NCI-H82 treated with DMSO at 0.1 percent for 48 hours (cell line): ENCODE measurements around the gene CARD10.

Experiments
- DNase-seq: peaks from one replicate; lab custom pipeline; 2025; ENCODE audit not compliant: unreplicated experiment; lab: John Stamatoyannopoulos, UW

The CARD10 gene

DNA sequence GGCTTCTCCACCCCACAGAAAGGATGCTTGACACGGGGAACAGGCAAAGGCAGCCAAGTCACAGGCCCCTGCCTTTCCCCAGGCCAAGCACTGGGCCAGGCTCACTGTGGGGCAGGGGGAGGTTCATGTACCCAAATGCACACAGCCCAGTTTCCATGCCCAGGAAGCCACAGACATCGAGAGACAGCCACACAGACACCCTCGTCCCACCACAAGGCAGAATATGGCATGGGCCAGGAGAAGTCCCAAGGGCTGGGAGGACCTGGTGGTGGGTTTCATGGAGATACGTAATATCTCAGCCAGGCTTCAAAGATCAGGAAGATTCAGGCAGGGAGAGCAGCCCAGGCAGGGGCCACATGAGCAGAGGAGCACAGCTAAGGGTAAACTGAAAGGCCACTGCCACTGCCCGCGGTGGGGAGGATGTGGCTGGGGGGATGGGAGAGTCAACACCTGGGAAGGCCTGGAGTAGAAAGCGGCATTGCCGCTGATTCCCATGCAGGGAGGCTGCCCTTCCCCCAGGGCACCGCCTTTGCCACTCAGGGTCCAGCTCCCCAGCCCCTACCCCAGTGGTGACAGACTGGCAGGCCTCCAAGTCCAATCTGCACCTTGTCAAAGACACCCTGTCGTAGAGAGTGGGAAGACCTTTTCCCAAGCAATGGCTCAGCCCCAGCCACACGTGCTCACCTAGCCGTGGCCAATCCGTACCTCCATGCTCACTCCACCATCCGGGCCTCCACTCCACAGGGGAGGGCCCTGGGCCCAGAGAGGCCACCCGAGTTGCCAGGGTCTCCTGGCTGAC, 30.7 kb downstream of the CARD10 start:
- DNase-seq, result no peak

DNA sequence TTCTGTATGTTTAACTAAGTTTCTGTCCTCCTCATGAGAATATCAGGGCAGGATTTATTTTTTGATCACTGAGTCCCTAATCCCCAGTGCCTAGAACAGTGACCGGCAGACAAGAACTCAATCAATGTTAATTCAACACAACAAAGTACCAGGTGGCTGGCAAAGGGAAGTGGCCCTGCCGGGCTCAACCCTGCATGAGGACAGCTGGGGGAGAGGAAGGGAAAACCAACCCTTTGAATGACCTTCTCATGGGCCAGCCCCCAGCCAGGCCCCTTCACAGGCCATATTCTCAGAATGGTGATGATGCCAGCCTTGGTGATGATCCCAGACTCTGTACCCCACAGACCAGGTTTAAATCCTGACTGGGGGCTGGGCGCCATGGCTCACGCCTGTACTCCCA, 31.6 kb downstream of the CARD10 start:
- DNase-seq, result no peak

DNA sequence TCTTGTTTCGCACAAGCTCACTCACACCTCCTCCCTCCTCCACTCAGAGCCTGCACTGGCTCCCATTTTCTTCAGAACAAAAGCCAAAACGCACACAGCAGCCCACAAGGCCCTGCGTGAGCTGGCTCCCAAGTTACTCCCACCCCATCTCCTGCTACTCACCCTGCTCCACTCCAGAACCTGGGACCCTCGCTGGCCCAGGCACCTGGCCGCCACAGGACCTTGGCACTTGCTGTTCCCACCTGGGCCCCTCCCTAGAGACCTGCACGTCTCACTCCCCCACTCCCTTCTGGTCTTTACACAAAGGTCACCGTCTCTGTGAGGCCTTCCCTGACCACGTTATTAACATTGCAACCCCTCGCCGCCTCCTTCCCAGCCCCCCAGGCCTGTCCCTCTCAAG, 32.1 kb downstream of the CARD10 start:
- no peak for DNase-seq

DNA sequence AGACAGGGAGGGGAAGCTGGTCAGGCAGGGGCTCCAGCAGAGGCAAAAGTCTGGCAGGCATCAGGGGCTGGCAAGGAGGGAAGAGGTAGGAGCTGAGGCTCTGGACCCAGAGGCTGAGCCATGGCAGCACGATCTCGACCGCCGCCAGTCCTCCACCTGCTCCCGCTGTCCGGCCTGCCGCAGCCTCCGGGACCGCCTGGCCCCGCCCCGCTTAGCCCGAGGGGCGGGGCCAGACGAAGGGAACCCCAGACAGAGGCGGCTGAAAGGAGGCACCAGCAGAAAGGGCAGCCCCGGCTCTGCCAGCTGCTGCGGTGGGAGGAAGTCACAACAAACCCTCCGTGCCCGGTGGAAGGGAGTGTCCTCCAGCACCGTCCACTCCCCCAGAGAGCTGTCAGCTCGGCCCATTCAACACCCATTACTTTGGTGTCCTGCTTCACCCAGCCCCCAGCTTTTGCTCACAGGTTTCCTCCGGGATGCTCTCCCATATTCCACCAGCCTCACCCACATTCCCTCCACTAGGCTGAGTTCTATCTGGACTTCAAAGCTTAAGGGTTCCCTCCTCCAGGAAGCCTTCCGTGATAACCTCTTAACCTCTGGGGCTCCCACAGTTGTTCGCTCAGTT, 32.9 kb downstream of the CARD10 start, which contains the start of gene MFNG:
Gene MFNG, minus strand, starts transcription at position 161 of the 622 bp plus-strand sequence. CDS start 207 bp downstream, outside the sequence.
- DNase-seq, result peak; percentile 22

DNA sequence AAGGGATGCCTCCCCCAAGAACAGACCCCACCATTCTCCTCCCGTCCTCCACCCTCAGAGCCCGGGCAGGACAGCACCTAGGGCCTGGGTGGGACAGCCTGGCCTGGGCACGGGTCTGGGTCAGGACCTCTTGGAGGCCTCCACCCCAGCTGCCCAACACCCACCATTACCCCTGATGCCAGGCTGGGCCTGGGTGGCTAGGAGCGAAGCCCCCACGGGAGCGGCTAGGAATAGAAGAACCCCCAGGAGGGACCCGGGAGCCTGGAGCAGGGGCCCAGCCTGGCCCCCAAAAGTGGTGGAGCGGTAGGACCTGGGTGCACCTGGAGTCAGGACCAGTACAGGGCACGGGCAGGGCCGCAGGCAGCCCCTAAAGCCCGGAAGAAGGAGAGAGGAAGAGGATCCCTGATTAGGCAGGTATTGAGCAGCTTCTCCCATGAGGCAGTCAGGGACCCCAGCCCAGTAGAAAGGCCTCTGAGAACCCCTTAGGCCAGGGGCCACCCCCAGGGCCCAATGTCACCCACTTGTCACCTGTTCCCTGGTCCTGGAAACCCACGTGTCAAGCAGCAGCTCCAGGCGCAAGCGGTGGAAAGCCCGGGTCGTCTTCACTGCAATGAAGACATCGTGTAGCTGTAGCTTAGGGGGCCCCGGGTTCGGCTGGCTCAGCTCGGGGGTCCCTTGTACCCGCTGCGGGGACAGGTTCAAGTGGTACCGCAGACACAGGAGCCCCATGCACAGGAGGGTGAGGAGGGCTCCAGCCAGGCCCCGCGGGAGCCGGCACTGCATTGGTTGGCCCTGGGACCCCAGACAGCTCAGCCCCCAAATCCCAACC, 33.6 kb downstream of the CARD10 start:
- no peak for DNase-seq

DNA sequence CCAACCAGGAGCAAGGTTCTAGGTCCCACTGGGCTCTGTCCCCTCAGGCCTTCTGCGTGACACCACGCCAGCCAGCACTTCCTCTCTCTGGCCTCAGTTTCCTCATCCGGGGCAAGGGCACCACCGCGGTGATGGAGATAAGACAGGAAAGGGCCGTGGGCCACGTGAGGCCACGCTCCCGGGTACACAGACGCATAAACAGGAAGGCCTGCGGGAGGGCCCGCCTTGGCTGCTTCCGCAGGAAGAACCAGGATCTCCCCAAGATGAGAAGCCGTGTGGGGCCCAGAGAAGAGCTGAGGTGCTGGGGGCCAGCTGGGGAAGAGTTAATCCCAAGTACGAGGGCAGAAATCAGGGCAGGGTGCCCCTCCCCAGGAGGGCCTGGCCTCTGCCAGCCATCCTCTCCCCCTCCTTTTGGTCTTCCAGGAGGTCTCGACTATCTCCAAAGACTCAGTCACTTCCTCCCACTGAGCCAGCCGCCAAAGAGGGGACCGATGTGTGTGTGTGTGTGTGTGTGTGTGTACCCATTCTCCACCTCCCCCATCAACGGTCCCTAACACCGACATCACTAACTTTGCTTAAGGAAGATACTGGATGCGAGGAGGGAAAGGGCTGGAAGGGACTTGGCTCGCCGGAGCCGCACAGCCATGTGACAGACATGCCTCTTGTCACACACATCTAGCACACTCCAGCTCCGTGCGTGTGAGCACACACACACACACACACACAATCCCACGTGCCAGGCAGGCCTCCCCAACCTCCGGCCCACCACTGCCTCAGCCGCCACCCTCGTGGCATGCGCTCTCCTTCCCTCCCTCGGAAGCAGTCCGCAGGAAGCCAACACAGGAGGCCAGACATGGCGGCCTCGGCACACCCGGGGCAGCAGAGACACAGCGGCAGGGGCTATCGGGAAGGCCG, 34.5 kb downstream of the CARD10 start:
- DNase-seq, result no peak

DNA sequence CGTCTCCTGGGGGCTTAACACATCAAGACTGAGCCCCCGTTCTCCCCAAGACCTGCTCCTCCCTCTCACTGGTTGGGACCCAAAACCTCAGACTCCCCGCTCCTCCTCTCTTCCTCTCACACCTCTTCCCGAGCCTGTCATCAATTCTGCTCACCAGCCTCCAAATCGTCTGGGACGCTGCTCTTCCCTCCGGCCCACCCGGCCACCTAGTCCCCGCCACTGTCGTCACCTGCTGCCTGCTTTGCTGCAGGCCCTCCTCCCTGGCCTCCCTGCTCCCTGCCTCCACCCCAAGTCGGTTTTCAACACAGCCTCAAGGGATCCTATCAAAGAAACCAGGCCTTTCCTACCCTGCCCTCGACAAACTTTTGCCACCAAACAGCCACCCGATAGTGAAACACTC, 36.2 kb downstream of the CARD10 start:
- no peak for DNase-seq

DNA sequence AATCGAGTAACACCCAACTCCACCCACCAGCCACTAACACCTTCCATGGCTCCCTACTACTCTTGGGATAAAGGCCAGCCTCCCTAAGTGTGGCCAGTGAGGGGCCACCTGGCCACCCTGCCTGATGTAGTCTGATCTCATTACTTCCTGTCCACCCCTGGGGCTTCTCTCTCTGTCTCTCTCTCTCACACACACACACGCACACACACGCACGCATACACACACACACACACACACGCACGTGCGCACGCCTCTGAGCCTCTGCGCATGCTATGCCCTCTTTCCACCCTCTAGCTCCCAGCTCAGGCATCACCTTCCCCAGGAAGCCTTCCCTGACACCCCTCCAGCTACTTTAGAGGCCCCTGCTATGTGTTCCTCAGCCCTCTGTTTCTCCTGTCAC, 37.0 kb downstream of the CARD10 start:
- DNase-seq, result no peak

DNA sequence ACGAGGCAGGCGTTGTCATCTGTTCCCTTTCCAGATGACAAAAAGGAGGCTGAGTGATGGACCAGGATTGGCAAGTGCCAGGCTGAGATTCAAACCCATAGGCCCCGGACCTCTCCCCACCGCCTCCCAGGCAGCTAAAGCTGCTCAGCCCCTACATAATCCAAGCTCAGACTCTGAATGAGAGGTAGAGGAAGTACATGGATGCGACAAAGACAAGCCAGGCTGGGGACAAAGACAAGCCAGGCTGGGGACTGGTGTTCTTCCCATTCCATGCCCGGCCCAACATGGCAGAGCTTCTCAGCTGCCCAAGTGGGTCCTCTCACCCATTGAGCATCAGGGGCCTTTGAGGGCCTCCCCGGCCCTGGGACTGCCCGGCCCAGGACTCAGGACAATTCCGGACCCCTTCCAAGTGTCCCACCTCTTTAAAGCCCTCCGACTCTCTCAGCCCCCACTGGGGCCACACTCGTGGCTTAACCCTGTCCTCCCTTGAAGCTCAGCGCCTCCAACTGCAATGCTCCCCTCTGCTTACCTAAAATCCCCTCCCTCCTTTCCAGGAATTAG, 37.8 kb downstream of the CARD10 start:
- no peak for DNase-seq

DNA sequence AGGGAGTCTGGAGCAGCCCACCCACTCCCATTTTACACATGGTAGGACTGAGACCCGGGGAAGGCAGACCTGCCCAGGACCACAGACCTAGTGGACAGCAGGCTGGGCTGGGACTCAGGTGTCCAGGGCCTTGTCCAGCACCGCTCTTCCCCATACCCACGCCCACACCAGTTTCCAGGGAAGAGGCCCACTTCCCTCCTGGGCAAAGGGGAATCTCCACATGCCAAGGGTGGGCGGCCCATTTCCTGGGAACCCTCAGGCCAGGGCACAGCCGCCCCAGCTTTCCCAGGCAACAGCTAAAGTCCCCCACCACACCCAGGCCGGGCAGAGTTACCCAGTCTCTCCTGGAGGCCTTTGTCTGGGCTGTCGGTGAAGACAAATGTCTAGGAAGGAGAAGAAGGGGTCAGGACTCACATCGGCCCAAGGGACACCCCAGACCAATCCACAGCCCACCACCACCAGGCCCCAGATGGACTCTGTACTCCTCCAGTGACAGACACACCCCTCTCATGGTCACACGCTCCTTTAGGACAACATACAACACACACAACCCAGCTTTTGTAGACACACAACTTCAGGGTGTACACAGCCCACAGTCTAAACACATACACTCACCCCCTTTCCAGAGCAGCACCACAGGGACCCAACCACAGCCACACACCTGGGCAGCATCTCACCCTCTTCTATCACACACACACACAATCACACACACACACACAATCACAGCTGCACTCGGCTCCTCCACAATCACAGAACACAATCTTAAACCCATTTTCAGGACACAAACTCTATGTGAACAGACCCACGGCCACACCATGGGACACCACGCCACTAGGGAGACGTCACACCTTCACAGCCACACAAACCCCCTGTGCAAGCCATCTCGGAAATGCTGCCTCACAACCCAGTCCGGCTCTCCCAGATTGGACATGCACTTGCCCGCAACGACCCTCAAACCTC, 38.5 kb downstream of the CARD10 start:
- DNase-seq, result no peak

DNA sequence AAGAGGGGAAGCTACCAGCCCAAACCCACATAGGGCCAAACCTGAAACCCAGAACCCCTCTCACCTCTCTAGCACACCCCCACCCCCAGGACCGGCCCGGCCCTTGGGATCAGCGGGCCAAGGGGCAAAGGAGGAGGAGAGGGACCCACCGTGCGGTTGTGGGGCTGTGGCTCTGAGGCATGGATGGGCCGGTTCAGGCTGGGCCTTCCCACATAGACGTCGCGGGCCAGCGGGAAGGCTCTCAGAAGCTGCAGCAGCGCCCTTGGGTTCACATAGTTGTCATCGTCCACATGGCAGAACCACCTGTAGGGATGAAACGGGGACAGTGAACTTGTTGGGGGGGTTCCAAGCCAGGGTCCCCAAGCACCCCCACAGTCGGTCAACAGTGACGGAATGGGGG, 40.0 kb downstream of the CARD10 start:
- no peak for DNase-seq

DNA sequence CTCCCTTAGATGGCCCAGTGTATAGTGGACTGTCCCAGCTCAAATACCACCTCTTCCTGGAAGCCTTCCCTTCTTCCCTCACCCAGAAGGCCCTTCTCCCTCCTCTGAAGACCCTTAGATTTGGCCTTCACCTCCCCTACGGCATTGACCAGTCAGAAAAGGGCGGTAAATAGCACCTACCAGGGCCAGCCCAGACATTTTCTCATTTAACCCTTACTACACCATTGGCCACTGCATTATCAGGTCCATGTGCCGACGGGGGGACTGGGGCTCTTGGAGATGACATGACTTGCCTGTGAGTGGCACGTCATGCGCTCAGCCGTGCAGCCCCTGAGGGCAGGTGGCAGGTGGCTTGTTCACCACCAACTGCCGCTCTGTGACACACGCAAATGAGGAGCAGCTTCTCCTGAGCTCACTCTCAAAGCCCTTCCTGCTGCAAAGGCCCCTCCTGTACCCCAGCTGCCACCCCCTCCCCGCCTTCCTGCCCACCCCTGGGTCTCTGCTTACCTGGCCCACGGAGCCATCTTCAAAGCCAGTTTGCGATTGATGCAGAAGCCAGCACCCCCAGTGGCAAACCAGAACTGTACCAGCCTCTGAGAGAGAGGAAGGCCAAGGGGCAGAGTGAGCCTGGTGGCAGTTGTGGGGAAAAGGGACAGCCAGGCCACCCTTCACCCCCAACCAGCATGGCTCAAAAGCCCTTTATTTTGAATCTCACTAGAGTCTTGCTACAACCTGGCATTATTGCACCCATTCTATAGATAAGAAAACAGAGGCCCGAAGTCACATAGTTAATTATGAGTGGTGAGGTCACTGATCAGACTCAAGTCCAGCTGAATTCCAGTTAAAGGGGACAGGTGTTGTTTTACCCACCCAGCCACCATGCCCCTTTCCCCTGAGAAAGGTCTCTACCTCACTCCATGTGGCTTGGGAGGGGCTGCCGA, 42.6 kb downstream of the CARD10 start:
- no peak for DNase-seq

DNA sequence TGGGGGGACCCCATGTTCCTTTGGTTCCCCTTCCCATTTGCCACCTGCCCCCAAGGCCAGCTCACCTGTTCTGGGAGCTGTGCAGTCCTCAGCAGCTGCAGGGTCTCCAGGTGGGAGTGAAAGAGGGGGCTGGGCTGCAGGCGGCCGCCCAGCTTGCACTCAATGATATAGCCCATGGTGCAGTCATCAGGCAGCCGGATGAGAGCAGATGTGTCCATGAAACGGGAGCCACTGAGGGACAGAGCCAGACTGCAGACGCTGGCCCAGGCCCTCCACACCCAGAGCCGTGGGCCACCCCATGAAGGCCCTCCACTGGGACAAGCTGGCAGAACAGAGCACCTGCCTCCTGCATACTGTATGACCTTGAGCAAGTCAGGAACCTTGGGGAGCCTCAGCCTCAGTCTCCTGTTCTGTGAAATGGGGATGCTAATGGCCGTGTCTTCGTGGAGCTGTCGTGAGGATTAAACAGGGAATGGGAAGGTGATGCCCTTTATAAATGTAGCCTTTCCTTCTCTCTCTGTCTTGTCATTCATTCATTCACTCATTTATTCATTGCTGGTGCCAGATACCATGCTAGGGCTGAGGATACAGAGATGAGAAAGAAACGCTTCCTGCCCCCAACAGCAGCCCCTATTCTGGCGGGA, 44.6 kb downstream of the CARD10 start:
- DNase-seq, result no peak

DNA sequence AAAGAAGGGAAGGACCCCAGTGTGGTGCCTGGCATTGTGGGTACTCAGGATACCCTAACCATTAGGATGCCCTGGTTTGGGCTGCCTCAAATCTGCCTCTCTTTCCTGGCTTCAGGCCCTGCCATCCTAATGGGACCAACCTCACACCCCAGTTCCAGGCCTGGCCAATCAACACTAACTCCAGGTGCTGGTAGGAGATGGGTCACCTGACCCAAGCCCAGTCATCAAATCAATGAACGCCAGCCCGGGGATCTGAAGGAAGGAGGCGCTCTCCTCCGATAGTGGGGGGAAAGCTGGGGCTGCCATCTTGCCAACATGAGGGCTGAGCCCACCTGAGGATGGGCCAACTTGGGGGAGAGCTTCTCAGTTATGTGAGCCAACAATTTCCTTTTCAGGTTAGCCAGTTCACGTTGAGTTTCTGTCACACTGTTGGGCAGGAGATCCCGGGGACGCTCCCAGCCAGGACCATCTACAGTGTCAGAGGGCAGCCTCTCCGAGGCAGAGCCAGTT, 45.7 kb downstream of the CARD10 start:
- no peak for DNase-seq

DNA sequence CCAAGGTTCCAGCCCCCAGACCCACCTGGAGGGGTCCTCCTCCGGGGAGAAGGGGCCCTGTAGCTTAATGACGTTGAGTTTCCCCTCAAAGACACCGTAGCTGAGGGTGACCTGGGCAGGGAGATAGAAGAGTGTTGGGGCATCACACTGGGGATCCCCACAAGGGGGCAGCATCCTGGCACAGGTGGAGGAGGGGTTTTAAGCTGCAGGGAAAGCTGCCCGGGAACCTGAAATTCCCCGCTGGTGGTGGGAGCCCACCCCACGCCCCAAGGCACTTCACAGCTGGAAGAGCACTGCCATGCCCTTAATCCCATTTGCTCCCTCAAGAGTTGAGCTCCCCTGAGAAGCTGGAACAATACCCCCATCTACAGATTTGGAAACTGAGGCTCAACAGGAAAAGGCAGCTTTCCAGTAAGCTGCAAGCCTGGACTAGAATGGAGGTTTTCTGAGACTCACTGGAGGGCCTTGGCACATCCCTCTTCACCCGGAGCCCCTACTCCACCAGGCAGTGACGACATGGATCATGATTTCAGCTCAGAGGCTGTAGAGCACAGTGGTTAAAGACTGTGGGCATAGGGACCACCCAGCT, 46.7 kb downstream of the CARD10 start:
- DNase-seq, result peak; percentile 3

DNA sequence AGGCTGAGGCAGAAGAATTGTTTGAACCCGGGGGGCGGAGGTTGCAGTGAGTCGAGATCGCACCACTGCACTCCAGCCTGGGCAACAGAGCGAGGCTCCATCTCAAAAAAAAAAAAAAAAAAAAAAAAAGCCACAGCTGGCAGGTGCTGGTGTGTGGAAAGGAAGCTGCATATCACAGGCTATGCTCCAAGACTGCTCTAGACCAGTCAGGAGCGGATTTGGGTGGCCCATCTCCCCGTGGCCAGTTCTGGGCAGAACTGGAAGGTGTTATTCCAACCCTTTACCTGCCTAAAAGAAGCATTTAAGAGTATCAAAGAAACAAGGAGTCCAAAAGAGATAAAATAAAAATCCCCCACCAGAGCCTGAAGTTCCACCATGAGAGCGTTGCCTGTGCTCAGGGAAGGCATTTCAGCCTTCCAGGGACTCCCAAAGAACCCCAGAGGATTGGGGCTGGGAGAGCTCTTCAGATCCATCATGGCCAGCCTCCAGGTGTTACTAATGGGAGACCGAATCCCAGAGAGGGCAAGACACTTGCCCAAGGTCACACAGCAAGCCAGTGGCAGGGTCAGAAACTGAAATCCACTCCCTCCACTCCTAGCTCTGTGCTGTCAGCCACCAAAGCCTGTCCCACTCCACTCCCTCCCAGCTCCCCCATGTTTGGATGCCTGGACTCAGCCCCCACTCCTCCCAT, 47.3 kb downstream of the CARD10 start:
- no peak for DNase-seq

DNA sequence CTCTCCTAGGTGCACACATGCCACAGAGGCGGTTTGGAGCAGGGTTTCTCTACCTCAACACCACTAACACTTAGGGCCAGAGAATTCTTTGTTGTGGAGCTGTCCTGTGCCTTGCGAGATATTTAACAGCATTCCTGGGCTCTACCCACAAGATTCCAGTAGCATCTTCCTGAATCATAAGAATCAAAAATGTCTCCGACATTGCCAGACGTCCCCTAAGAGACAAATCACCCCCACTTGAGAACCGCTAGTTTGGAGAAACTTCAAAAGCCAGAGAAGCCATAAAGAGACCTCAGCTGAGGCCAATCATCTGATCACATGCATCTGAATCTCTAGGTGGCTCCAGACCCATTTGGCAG, 49.1 kb downstream of the CARD10 start:
- DNase-seq, result no peak
